NCI-H2227 (cell line): ENCODE results near the gene KHDRBS1.
"Not testable (repeated sequence)": the region's sequence is repeated elsewhere in the genome, so short reads cannot be mapped to it uniquely, and the experiment has no call there.

Experiments used
- DNase-seq: peaks from one replicate; lab custom pipeline; 2025; ENCODE audit not compliant: unreplicated experiment; lab: John Stamatoyannopoulos, UW

The KHDRBS1 gene

GRCh38 chr1:32062867-32063230 lies 49.2 kb downstream of the KHDRBS1 start:
- DNase-seq, result no peak

GRCh38 chr1:32063261-32063681 lies 49.6 kb downstream of the KHDRBS1 start:
- peak; percentile 82 for DNase-seq

GRCh38 chr1:32065613-32066488 lies 52.2 kb downstream of the KHDRBS1 start:
- not testable (repeated sequence) for DNase-seq

- no peak for DNase-seq
Observed at GRCh38 chr1:32066489-32066873, 52.8 kb downstream of the KHDRBS1 start.

- DNase-seq, result no peak
Observed at GRCh38 chr1:32068957-32069588, 55.4 kb downstream of the KHDRBS1 start.

- DNase-seq, result no peak
Observed at GRCh38 chr1:32071758-32072621, 58.3 kb downstream of the KHDRBS1 start.

- DNase-seq, result peak; percentile 98
Observed at GRCh38 chr1:32072622-32073298, 59.1 kb downstream of the KHDRBS1 start, which contains the start of gene TMEM39B. Gene TMEM39B, plus strand, starts transcription at chr1:32072939. Its CDS starts 109 bp downstream, at chr1:32073048.

- DNase-seq, result peak; percentile 96
Observed at GRCh38 chr1:32073299-32074229, 59.9 kb downstream of the KHDRBS1 start.

GRCh38 chr1:32074841-32075240 lies 61.2 kb downstream of the KHDRBS1 start:
- DNase-seq, result no peak

GRCh38 chr1:32077451-32077850 lies 63.8 kb downstream of the KHDRBS1 start:
- DNase-seq, result no peak

- DNase-seq, result no peak
Observed at GRCh38 chr1:32082022-32082421, 68.4 kb downstream of the KHDRBS1 start.

GRCh38 chr1:32086381-32086780 lies 72.7 kb downstream of the KHDRBS1 start:
- not testable (repeated sequence) for DNase-seq

GRCh38 chr1:32091176-32091575 lies 77.5 kb downstream of the KHDRBS1 start:
- DNase-seq, result no peak

GRCh38 chr1:32091591-32091990 lies 77.9 kb downstream of the KHDRBS1 start:
- no peak for DNase-seq
